GM21447 (cell line): Measurements from ENCODE around the gene PAMR1.
"Not testable (repeated sequence)": the region's sequence is repeated elsewhere in the genome, so short reads cannot be mapped to it uniquely, and the experiment has no call there.

Experiments
- ATAC-seq: cut with Tn5 transposase; IDR thresholded peaks from one replicate; pipeline ENCODE4 v1.9.1; 2021; ENCODE audit not compliant: unreplicated experiment

The PAMR1 gene

GRCh38 chr11:35546317-35546716 lies 20.9 kb upstream of the PAMR1 start:
- ATAC-seq, result no peak

- ATAC-seq, result no peak
Observed at GRCh38 chr11:35545391-35546003, 20.1 kb upstream of the PAMR1 start.

- ATAC-seq, result no peak
Observed at GRCh38 chr11:35543481-35543880, 18.1 kb upstream of the PAMR1 start.

- no peak for ATAC-seq
Observed at GRCh38 chr11:35541621-35542375, 16.4 kb upstream of the PAMR1 start.

- no peak for ATAC-seq
Observed at GRCh38 chr11:35540526-35540925, 15.1 kb upstream of the PAMR1 start.

GRCh38 chr11:35539781-35540281 lies 14.4 kb upstream of the PAMR1 start:
- ATAC-seq, result no peak

- ATAC-seq, result no peak
Observed at GRCh38 chr11:35539256-35539655, 13.8 kb upstream of the PAMR1 start.

GRCh38 chr11:35536470-35536869 lies 11.1 kb upstream of the PAMR1 start:
- ATAC-seq, result no peak

GRCh38 chr11:35531246-35531645 lies 5.8 kb upstream of the PAMR1 start:
- ATAC-seq, result no peak

- no peak for ATAC-seq
Observed at GRCh38 chr11:35529971-35530495, 4.6 kb upstream of the PAMR1 start.

- ATAC-seq, result no peak
Observed at GRCh38 chr11:35526370-35526792, 965 bp upstream of the PAMR1 start.

- no peak for ATAC-seq
Observed at GRCh38 chr11:35524780-35525179, 636 bp downstream of the PAMR1 start.

GRCh38 chr11:35523861-35524260 lies 1.6 kb downstream of the PAMR1 start:
- ATAC-seq, result no peak

GRCh38 chr11:35523331-35523768 lies 2.1 kb downstream of the PAMR1 start:
- no peak for ATAC-seq

- ATAC-seq, result not testable (repeated sequence)
Observed at GRCh38 chr11:35522091-35522490, 3.3 kb downstream of the PAMR1 start.

- no peak for ATAC-seq
Observed at GRCh38 chr11:35520376-35520775, 5.0 kb downstream of the PAMR1 start.

GRCh38 chr11:35518766-35519165 lies 6.7 kb downstream of the PAMR1 start:
- ATAC-seq, result no peak

- no peak for ATAC-seq
Observed at GRCh38 chr11:35517481-35517880, 7.9 kb downstream of the PAMR1 start.

- no peak for ATAC-seq
Observed at GRCh38 chr11:35516403-35516802, 9.0 kb downstream of the PAMR1 start.

- ATAC-seq, result no peak
Observed at GRCh38 chr11:35515224-35515623, 10.2 kb downstream of the PAMR1 start.

- no peak for ATAC-seq
Observed at GRCh38 chr11:35514481-35514880, 10.9 kb downstream of the PAMR1 start.

GRCh38 chr11:35511666-35512065 lies 13.8 kb downstream of the PAMR1 start:
- ATAC-seq, result no peak
